Measurements from ENCODE around the gene EXOC6B.

EXOC6B gene

GRCh38 chr2:72166279-72166678, 659.6 kb downstream of the EXOC6B start:
- DNase-seq (ENCODE audit: low spot score) = no peak
- H3K27ac ChIP-seq = no peak overlapping the region
- CTCF ChIA-PET = no interaction called here
- POLR2A ChIA-PET (ENCODE audit: low non-redundant PET) = no interaction called here
- TF ChIP-seq, protein P1, sequence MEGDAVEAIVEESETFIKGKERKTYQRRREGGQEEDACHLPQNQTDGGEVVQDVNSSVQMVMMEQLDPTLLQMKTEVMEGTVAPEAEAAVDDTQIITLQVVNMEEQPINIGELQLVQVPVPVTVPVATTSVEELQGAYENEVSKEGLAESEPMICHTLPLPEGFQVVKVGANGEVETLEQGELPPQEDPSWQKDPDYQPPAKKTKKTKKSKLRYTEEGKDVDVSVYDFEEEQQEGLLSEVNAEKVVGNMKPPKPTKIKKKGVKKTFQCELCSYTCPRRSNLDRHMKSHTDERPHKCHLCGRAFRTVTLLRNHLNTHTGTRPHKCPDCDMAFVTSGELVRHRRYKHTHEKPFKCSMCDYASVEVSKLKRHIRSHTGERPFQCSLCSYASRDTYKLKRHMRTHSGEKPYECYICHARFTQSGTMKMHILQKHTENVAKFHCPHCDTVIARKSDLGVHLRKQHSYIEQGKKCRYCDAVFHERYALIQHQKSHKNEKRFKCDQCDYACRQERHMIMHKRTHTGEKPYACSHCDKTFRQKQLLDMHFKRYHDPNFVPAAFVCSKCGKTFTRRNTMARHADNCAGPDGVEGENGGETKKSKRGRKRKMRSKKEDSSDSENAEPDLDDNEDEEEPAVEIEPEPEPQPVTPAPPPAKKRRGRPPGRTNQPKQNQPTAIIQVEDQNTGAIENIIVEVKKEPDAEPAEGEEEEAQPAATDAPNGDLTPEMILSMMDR (conservative IDR thresholded peaks at IDR 0.05; ENCODE audit: low read depth) = no peak

DNA sequence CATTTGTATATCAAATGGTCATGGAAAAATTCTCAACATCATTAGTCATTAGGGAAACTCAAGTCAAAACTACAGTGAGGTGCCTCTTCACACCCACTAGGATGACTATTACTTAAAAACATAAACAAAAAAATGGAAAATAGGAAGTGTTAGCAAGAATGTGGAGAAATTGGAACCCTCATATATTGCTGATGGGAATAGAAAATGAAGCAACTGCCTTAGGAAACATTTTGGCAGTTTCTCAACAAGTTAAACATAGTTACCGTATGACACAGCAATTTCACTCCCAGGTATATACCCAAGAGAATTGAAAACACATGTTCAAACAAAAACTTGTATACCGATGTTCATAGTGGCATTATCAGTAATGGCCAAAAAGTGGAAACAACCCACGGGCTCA, 660.0 kb downstream of the EXOC6B start:
- ChIA-PET POLR2A (ENCODE audit: low non-redundant PET) (no interaction called here), CTCF (no interaction called here)
- no peak for DNase-seq (ENCODE audit: low spot score)
- no peak overlapping the region for H3K27ac ChIP-seq
- TF ChIP-seq, protein P1 (conservative IDR thresholded peaks at IDR 0.05; ENCODE audit: low read depth) = no peak

GRCh38 chr2:72162574-72162973, 663.3 kb downstream of the EXOC6B start:
- no peak for DNase-seq (ENCODE audit: low spot score)
- no peak overlapping the region for H3K27ac ChIP-seq
- POLR2A ChIA-PET (ENCODE audit: low non-redundant PET) = no interaction called here
- CTCF ChIA-PET = interaction anchor here (0.5 kb wide), 1 partner anchor 213 kb away, joined by 3 read pairs; no protein-coding TSS in a partner anchor
- TF ChIP-seq, protein P1 (conservative IDR thresholded peaks at IDR 0.05; ENCODE audit: low read depth) = no peak

GRCh38 chr2:72159211-72159993, 666.4 kb downstream of the EXOC6B start:
- CTCF ChIA-PET = no interaction called here

GRCh38 chr2:72157871-72158771, 667.7 kb downstream of the EXOC6B start:
- no peak overlapping the region for H3K27ac ChIP-seq
- ChIA-PET POLR2A (ENCODE audit: low non-redundant PET) (no interaction called here), CTCF (no interaction called here)
- TF ChIP-seq, protein P1 (conservative IDR thresholded peaks at IDR 0.05; ENCODE audit: low read depth) = no peak
- no peak for DNase-seq (ENCODE audit: low spot score)

More at GRCh38 chr2:72159211-72159993, 666.4 kb downstream of the EXOC6B start:
- no peak overlapping the region for H3K27ac ChIP-seq
- POLR2A ChIA-PET (ENCODE audit: low non-redundant PET) = no interaction called here
- no peak for DNase-seq (ENCODE audit: low spot score)
- TF ChIP-seq, protein P1 (conservative IDR thresholded peaks at IDR 0.05; ENCODE audit: low read depth) = no peak

GRCh38 chr2:72156872-72157271, 669.0 kb downstream of the EXOC6B start:
- TF ChIP-seq, protein P1 (conservative IDR thresholded peaks at IDR 0.05; ENCODE audit: low read depth) = no peak
- ChIA-PET POLR2A (ENCODE audit: low non-redundant PET) (no interaction called here), CTCF (interaction anchor here (1.5 kb wide), 1 partner anchor 233 kb away, joined by 3 read pairs; no protein-coding TSS in a partner anchor)
- DNase-seq (ENCODE audit: low spot score) = no peak
- no peak overlapping the region for H3K27ac ChIP-seq
